Smooth muscle cell of the pulmonary artery (primary cell): ENCODE results near the gene DRC3. TPM values are rescaled to one million over a fixed set of nuclear protein-coding genes. Genes with fewer than 3 reads are reported as not detected.

Source experiments
- total RNA-seq: library from RNA; depleted of rRNA; stranded (reverse); fragments of >200 nt; gene quantifications from 2 replicates; pipeline ENCODE4 v1.2.3, GENCODE V29; 2014

The DRC3 gene, protein sequence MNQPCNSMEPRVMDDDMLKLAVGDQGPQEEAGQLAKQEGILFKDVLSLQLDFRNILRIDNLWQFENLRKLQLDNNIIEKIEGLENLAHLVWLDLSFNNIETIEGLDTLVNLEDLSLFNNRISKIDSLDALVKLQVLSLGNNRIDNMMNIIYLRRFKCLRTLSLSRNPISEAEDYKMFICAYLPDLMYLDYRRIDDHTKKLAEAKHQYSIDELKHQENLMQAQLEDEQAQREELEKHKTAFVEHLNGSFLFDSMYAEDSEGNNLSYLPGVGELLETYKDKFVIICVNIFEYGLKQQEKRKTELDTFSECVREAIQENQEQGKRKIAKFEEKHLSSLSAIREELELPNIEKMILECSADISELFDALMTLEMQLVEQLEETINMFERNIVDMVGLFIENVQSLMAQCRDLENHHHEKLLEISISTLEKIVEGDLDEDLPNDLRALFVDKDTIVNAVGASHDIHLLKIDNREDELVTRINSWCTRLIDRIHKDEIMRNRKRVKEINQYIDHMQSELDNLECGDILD
- total RNA-seq = 1.2 and 1.8 TPM in 2 replicates

DNA sequence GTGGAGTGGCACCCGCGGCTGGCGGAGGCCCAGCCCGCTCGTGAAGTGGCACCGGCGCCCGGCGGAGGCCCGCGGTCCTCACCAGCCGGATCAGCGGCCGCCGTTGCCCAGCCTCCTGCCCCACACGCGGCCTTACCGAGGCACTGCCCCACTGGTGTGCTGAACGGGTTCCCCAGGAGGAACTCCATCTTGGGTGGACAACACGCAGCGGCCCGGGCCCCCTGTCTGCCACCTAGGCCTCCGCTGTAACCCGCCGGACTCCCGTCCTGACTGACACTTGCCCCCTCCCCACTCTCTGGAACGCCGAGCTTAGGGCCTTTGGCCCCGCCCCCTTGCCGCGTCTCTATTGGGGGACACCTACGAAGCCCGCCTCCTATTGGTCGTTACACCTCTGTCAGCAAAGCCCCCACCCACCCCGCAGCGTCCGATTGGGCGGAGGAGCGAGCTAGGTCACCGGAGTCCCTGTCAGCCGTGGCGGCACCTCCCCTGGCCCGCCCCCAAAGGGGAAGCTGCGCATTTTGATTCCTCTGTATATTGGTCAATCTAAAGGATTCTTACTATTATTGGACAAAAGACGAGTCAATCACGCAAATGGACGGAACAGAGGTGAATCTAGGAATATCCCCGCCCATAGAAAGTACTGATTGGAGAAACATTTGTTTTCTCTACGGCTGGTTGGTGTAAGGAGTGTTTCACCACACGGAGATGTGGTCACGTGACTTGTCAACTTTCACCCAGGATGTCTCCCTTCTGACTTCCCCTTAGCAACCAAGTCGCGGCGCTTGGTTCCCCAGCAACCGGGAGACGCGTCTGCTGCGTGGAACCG lies at the start of gene DRC3, which contains the start of gene TOM1L2:
TSS of gene DRC3 (plus strand) at position 737 of the 826 bp plus-strand sequence. CDS start 4,737 bp downstream, outside the sequence.
TSS of gene TOM1L2 (minus strand) at position 275 of the 826 bp plus-strand sequence. CDS start at position 188, 87 bp downstream.

GRCh38 chr17:18038861-18039534 lies 66.3 kb downstream of the DRC3 start, which contains the start of the genes ATPAF2 and GID4:
Gene ATPAF2, minus strand, starts transcription at chr17:18039168. Its CDS starts 155 bp downstream, at chr17:18039013.
Gene GID4, plus strand, starts transcription at chr17:18039408. Its CDS starts 57 bp downstream, at chr17:18039465.

Other genes starting within 250 kb of the DRC3 start
- gene SREBF1, start 135.9 kb upstream of the DRC3 start, total RNA-seq = 45.9 and 90.1 TPM in 2 replicates
- 42.6 and 45.9 TPM in 2 replicates for gene TOM1L2, start 462 bp upstream of the DRC3 start, total RNA-seq
- 13.0 and 18.5 TPM in 2 replicates for gene ATPAF2, start 66.3 kb downstream of the DRC3 start, total RNA-seq
- gene GID4, start 66.5 kb downstream of the DRC3 start, total RNA-seq = 14.3 and 14.6 TPM in 2 replicates
- 35.4 and 38.3 TPM in 2 replicates for gene DRG2, start 115.1 kb downstream of the DRC3 start, total RNA-seq
- gene MYO15A, start 135.9 kb downstream of the DRC3 start, total RNA-seq = 1.4 and 1.9 TPM in 2 replicates
- gene ALKBH5, start 211.0 kb downstream of the DRC3 start, total RNA-seq = 172 and 177 TPM in 2 replicates